RPMI8226 (cell line): ENCODE measurements around the gene GPD1.
"Not testable (repeated sequence)": the region's sequence is repeated elsewhere in the genome, so short reads cannot be mapped to it uniquely, and the experiment has no call there.

Experiments
- DNase-seq: peaks from one replicate; pipeline ENCODE4 v3.0.0-alpha.2; 2015

Gene GPD1

GRCh38 chr12:50132505-50133135 is 28.8 kb downstream of the GPD1 start:
- peak; percentile 58 for DNase-seq

- DNase-seq, result no peak
These were observed 39.2 kb downstream of the GPD1 start for GRCh38 chr12:50142993-50143392.

GRCh38 chr12:50145439-50145838 is 41.6 kb downstream of the GPD1 start:
- DNase-seq, result no peak

GRCh38 chr12:50147281-50147680 is 43.5 kb downstream of the GPD1 start:
- no peak for DNase-seq

- DNase-seq, result not testable (repeated sequence)
These were observed 44.2 kb downstream of the GPD1 start for GRCh38 chr12:50148011-50148410.

- no peak for DNase-seq
These were observed 45.5 kb downstream of the GPD1 start for GRCh38 chr12:50149311-50149710.

- DNase-seq, result no peak
These were observed 47.4 kb downstream of the GPD1 start for GRCh38 chr12:50151047-50151687.

- not testable (repeated sequence) for DNase-seq
These were observed 51.1 kb downstream of the GPD1 start for GRCh38 chr12:50154947-50155346.

GRCh38 chr12:50156641-50157040 is 52.8 kb downstream of the GPD1 start:
- DNase-seq, result no peak

- no peak for DNase-seq
These were observed 53.5 kb downstream of the GPD1 start for GRCh38 chr12:50157259-50157658.

GRCh38 chr12:50160643-50161042 is 56.8 kb downstream of the GPD1 start:
- no peak for DNase-seq
